A673 (cell line): ENCODE data around the gene NSRP1. TPM values are rescaled to one million over a fixed set of nuclear protein-coding genes. Genes with fewer than 3 reads are reported as not detected.

Source experiments
- BruUV-seq: library from RNA; stranded (reverse); fragments of 400-500 nt; replicated peaks from 2 replicates; lab custom pipeline; 2021; lab: Mats Ljungman, UMichigan
- CTCF ChIA-PET: fragments of 300-600 bp; sonication (Branson Sonifier 250); formaldehyde crosslinking; loops from one replicate; lab custom pipeline; 2022; ENCODE audit warnings: antibody characterized with exemption; lab: Charles Lee
- POLR2A ChIA-PET: fragments of 300-600 bp; sonication (Branson Sonifier 250); formaldehyde crosslinking; loops from one replicate; lab custom pipeline; 2022; ENCODE audit warnings: antibody characterized with exemption; ENCODE audit not compliant: low non-redundant PET; lab: Charles Lee
- DNase-seq: peaks from one replicate; pipeline ENCODE4 v3.0.0-alpha.2; 2015; ENCODE audit warnings: low spot score
- H3K27ac ChIP-seq: fragments of 200-600 bp; sonication (generic); 2 replicates; pipeline ENCODE4 v1.5.1; 2016; ENCODE audit warnings: mixed run types, low read depth, mild to moderate bottlenecking, mixed read lengths, antibody characterized with exemption, low read length; ENCODE audit not compliant: poor library complexity, severe bottlenecking
- H3K27me3 ChIP-seq: fragments of 200-600 bp; sonication (generic); replicated peaks from 2 replicates; pipeline ENCODE4 v1.6.1; 2017; ENCODE audit warnings: mixed run types, low read depth, mild to moderate bottlenecking, mixed read lengths, antibody characterized with exemption, low read length; ENCODE audit not compliant: insufficient read depth, poor library complexity
- H3K36me3 ChIP-seq: fragments of 200-600 bp; sonication (generic); 2 replicates; pipeline ENCODE4 v1.6.1; 2016; ENCODE audit warnings: mixed run types, mild to moderate bottlenecking, mixed read lengths, antibody characterized with exemption, low read length; ENCODE audit not compliant: insufficient read depth, poor library complexity, severe bottlenecking
- H3K4me1 ChIP-seq: fragments of 200-600 bp; sonication (generic); 2 replicates; pipeline ENCODE4 v1.6.1; 2017; ENCODE audit warnings: mixed run types, mild to moderate bottlenecking, mixed read lengths, antibody characterized with exemption, low read length; ENCODE audit not compliant: insufficient read depth, poor library complexity, severe bottlenecking
- H3K4me3 ChIP-seq: fragments of 200-600 bp; sonication (generic); 2 replicates; pipeline ENCODE4 v1.5.1; 2016; ENCODE audit warnings: low read depth, mixed run types, mild to moderate bottlenecking, mixed read lengths, low read length; ENCODE audit not compliant: poor library complexity, severe bottlenecking
- H3K9me3 ChIP-seq: fragments of 200-600 bp; sonication (generic); 2 replicates; pipeline ENCODE4 v1.6.1; 2016; ENCODE audit warnings: mixed run types, low read depth, mild to moderate bottlenecking, mixed read lengths, antibody characterized with exemption, low read length; ENCODE audit not compliant: poor library complexity, severe bottlenecking
- CTCF ChIP-seq: fragments of 300-800, 200-600 bp; sonication (generic); conservative IDR thresholded peaks from 2 replicates; pipeline ENCODE4 v1.5.1; 2017; ENCODE audit warnings: low read depth, mild to moderate bottlenecking, antibody characterized with exemption, low read length, moderate library complexity, mixed read lengths
- EZH2 ChIP-seq: fragments of 200-600 bp; sonication (generic); IDR thresholded peaks from 2 replicates; pipeline ENCODE4 v1.6.1; 2017; ENCODE audit warnings: borderline replicate concordance, low read depth, mild to moderate bottlenecking, mixed read lengths, antibody characterized with exemption, low read length; ENCODE audit not compliant: poor library complexity, severe bottlenecking
- intact Hi-C: fragments of 100-400 bp; cut with micrococcal nuclease; formaldehyde crosslinking; loops from one replicate; pipeline ENCODE4 v1.10.0; 2022; ENCODE audit not compliant: unreplicated experiment
- microRNA-seq: library from miRNA; unstranded; fragments of <30 nt; microRNA quantifications from one replicate; pipeline ENCODE4 v1.2.0, GENCODE V29; 2021
- total RNA-seq: library from RNA; stranded (reverse); gene quantifications from 2 replicates; pipeline ENCODE4 v1.2.3, GENCODE V29; 2021

Gene NSRP1
- total RNA-seq, 1 experiment from 2014 or later: 43.5 TPM

GRCh38 chr17:30234296-30234695, 117.7 kb downstream of the NSRP1 start:
- Histone ChIP-seq H3K4me1 (peaks cover 8% of the 10 kb centered on the region), H3K27me3 (peaks cover 51% of the 10 kb centered on the region), H3K4me3 (no peak overlapping the region), H3K27ac (no peak overlapping the region), H3K36me3 (no peaks in the 10 kb centered on the region), H3K9me3 (no peaks in the 10 kb centered on the region)
- intact Hi-C loops: no loop called here
- TF ChIP-seq CTCF: no peak
- no peak for TF ChIP-seq EZH2
- ChIA-PET CTCF (no interaction called here), POLR2A (no interaction called here)
- DNase-seq: no peak
- BruUV-seq: no TSS peak

- Histone ChIP-seq H3K9me3 (no peaks in the 10 kb centered on the region), H3K4me1 (peaks cover 8% of the 10 kb centered on the region), H3K4me3 (peak overlapping the region; percentile 42), H3K36me3 (no peaks in the 10 kb centered on the region), H3K27me3 (peaks cover 51% of the 10 kb centered on the region), H3K27ac (no peak overlapping the region)
- DNase-seq: no peak
- no peak for TF ChIP-seq CTCF
- no peak for TF ChIP-seq EZH2
- no TSS peak for BruUV-seq
- intact Hi-C loops: no loop called here
- ChIA-PET POLR2A (no interaction called here), CTCF (interaction anchor here (0.5 to 0.6 kb wide), 2 partner anchors 23 to 159 kb away, joined by 3 to 4 read pairs; no protein-coding TSS in a partner anchor)
Observed at GRCh38 chr17:30234964-30235363, 118.3 kb downstream of the NSRP1 start.

GRCh38 chr17:30235386-30236296, 119.0 kb downstream of the NSRP1 start, which contains the start of gene SLC6A4:
Gene SLC6A4, minus strand, starts transcription at chr17:30235697. Its CDS starts 13,739 bp downstream, at chr17:30221958.
- peak; percentile 28 for DNase-seq
- peaks cover 45% of the 10 kb centered on the region for H3K27me3 ChIP-seq

More at GRCh38 chr17:30235386-30236296, 119.0 kb downstream of the NSRP1 start, which contains the start of gene SLC6A4:
- TF ChIP-seq CTCF: no peak
- no peak for TF ChIP-seq EZH2
- no peak within 1 kb of the TSS for H3K27ac ChIP-seq
- ChIA-PET POLR2A (no interaction called here), CTCF (interaction anchor here (0.5 to 0.7 kb wide), 3 partner anchors 23 to 158 kb away, joined by 3 to 4 read pairs (median 3); no protein-coding TSS in a partner anchor)
- H3K36me3 ChIP-seq: no peaks in the 10 kb centered on the region
- no peaks in the 10 kb centered on the region for H3K9me3 ChIP-seq
- peaks cover 8% of the 10 kb centered on the region for H3K4me1 ChIP-seq
- no TSS peak for BruUV-seq
- intact Hi-C loops: no loop called here
- peak within 1 kb of the TSS; percentile 42 for H3K4me3 ChIP-seq

Small RNA genes within 50 kb of the gene (microRNA-seq; reads per million reads assigned to microRNA genes)
- gene MIR423: not detected

Other genes with a start within 250 kb of the NSRP1 start
- 75.5 and 83.8 TPM in 2 replicates for gene SSH2, start 186.6 kb upstream of the NSRP1 start, total RNA-seq
- gene EFCAB5, start 175.2 kb upstream of the NSRP1 start, total RNA-seq: 2.6 and 2.8 TPM in 2 replicates
- not detected in 2 replicates for gene SLC6A4, start 118.9 kb downstream of the NSRP1 start, total RNA-seq
- gene BLMH, start 175.1 kb downstream of the NSRP1 start, total RNA-seq: 94.3 and 100 TPM in 2 replicates
- gene TMIGD1, start 217.2 kb downstream of the NSRP1 start, total RNA-seq: not detected in 2 replicates